Measurements from ENCODE around the gene TSPAN18.

TSPAN18 gene

DNA sequence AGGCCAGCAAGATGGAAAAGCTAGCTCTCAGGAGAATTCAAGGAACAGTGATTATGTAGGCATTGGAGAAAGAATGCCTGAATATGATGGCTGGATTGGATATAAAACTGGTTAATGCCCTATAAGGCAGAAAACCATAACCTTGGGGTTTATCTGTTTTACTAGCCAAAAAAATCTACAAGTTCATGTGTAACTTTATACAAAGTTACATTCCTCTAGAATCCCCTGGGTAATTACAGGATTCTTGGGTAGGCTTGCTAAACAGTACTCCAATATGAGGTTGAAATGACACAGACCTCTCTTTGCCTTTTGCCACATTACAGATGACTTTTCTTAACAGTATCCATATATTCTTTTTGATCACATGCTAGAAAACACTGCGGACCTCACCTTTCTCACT is 26.0 kb downstream of the TSPAN18 start:
- no peak overlapping the region for H3K4me2 ChIP-seq (ENCODE audit: low read depth, low read length, poor library complexity, severe bottlenecking)
- H4K20me1 ChIP-seq (ENCODE audit: insufficient read depth, low read length, poor library complexity, severe bottlenecking): no peaks in the 10 kb centered on the region
- no peaks in the 10 kb centered on the region for H3K36me3 ChIP-seq (ENCODE audit: insufficient read depth, low read length)
- H3K9me3 ChIP-seq (ENCODE audit: insufficient read depth, low read depth, low read length): no peaks in the 10 kb centered on the region
- no peaks in the 10 kb centered on the region for H3F3A ChIP-seq (ENCODE audit: low read depth)
- no peaks in the 10 kb centered on the region for H3K79me2 ChIP-seq (ENCODE audit: insufficient read depth, low read length)
- H3K9me2 ChIP-seq (replicated peaks; ENCODE audit: low read depth, low read length): no peaks in the 10 kb centered on the region
- H2AFZ ChIP-seq (ENCODE audit: low read length): no peak overlapping the region
- no peaks in the 10 kb centered on the region for H3K4me1 ChIP-seq (ENCODE audit: insufficient read depth, low read length, poor library complexity, severe bottlenecking)
- no peak overlapping the region for H3K4me3 ChIP-seq (ENCODE audit: low read length, poor library complexity, severe bottlenecking)
- H3K27me3 ChIP-seq (ENCODE audit: insufficient read depth, low read length, poor library complexity, severe bottlenecking): no peaks in the 10 kb centered on the region
- TF ChIP-seq, protein P1, sequence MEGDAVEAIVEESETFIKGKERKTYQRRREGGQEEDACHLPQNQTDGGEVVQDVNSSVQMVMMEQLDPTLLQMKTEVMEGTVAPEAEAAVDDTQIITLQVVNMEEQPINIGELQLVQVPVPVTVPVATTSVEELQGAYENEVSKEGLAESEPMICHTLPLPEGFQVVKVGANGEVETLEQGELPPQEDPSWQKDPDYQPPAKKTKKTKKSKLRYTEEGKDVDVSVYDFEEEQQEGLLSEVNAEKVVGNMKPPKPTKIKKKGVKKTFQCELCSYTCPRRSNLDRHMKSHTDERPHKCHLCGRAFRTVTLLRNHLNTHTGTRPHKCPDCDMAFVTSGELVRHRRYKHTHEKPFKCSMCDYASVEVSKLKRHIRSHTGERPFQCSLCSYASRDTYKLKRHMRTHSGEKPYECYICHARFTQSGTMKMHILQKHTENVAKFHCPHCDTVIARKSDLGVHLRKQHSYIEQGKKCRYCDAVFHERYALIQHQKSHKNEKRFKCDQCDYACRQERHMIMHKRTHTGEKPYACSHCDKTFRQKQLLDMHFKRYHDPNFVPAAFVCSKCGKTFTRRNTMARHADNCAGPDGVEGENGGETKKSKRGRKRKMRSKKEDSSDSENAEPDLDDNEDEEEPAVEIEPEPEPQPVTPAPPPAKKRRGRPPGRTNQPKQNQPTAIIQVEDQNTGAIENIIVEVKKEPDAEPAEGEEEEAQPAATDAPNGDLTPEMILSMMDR (conservative IDR thresholded peaks at IDR 0.05; ENCODE audit: low read length): no peak
- no peak for TF ChIP-seq EZH2phosphoT487 (IDR thresholded peaks at IDR 0.05; ENCODE audit: borderline replicate concordance)
- no peak overlapping the region for H3K9ac ChIP-seq (ENCODE audit: low read depth, low read length, poor library complexity, severe bottlenecking)

DNA sequence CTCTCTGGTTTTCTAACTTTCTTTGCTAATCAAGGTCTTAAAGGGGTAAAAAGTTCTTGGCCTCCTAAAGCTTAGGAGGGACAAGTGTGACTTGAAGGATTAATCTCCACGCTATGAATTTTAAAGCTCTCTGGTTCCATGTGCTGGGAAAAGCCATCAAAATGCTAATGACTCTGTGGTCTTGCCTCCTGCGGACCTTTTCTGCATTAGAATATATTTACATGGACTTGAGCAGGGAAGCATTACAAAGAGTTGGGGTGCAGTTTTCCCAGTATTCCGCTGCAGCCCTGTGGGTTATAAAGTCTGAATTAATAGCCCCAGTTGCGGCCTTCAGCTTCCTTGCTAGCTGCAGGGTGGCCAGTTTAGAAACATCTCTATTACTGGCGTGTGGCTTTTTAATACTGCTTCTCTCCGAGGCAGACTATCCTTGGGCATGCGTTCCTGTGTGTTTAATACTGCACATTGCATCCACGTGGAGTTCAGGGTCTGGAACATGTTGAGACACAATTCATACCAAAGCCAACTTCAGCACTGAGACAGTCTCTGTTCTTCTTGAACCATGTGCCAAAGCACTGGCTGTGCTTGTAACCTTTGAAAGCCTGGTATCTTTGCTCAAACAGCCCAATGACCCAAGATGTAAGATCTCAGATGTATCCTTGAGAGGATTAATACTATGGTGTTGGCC is 27.3 kb downstream of the TSPAN18 start:
- no peak for TF ChIP-seq EZH2phosphoT487 (IDR thresholded peaks at IDR 0.05; ENCODE audit: borderline replicate concordance)
- TF ChIP-seq, protein P1 (conservative IDR thresholded peaks at IDR 0.05; ENCODE audit: low read length): no peak
- no peaks in the 10 kb centered on the region for H3K4me1 ChIP-seq (ENCODE audit: insufficient read depth, low read length, poor library complexity, severe bottlenecking)

DNA sequence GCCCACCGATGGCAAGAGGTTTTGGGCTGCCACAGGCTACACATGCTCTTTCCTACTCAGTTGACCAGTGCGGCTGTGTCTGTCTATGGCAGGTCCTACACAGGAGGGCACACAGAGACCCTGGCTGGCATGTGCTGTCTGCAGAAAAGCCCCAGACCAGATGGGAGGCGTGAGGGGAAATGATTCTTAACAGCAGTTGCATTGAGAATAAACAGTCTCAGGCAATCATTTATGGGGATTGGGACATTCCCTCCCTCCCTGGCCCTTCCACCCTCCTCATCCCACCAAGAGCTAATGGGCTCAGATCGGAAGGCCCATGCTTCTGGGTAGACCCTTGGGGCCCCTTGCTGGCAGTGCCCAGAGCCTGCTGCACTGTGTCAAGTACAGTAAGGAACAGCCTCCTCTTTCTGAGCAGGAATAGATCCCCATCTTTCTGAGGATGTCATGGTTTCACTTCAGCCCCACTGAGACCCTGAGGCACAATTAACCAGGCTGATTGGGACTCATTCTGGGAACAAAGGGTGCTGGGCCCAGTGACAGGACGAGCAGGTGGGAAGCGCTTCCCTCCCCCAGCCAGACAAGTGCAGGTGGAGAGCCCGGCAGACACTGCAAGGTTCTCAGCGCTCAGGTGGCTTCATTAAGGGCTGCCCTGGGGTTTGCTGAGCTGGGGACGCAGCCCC is 28.3 kb downstream of the TSPAN18 start:
- Histone ChIP-seq H3K4me3 (ENCODE audit: low read length, poor library complexity, severe bottlenecking) (no peak overlapping the region), H3K9me3 (ENCODE audit: insufficient read depth, low read depth, low read length) (no peaks in the 10 kb centered on the region), H3K27me3 (ENCODE audit: insufficient read depth, low read length, poor library complexity, severe bottlenecking) (no peaks in the 10 kb centered on the region), H3F3A (ENCODE audit: low read depth) (no peaks in the 10 kb centered on the region), H3K36me3 (ENCODE audit: insufficient read depth, low read length) (no peaks in the 10 kb centered on the region), H3K79me2 (ENCODE audit: insufficient read depth, low read length) (no peaks in the 10 kb centered on the region), H3K9ac (ENCODE audit: low read depth, low read length, poor library complexity, severe bottlenecking) (no peak overlapping the region), H3K4me1 (ENCODE audit: insufficient read depth, low read length, poor library complexity, severe bottlenecking) (no peaks in the 10 kb centered on the region), H4K20me1 (ENCODE audit: insufficient read depth, low read length, poor library complexity, severe bottlenecking) (no peaks in the 10 kb centered on the region), H2AFZ (ENCODE audit: low read length) (no peak overlapping the region), H3K9me2 (replicated peaks; ENCODE audit: low read depth, low read length) (no peaks in the 10 kb centered on the region), H3K4me2 (ENCODE audit: low read depth, low read length, poor library complexity, severe bottlenecking) (no peak overlapping the region)
- no peak for TF ChIP-seq EZH2phosphoT487 (IDR thresholded peaks at IDR 0.05; ENCODE audit: borderline replicate concordance)
- TF ChIP-seq, protein P1 (conservative IDR thresholded peaks at IDR 0.05; ENCODE audit: low read length): no peak

More for the DNA sequence above, 27.3 kb downstream of the TSPAN18 start:
- Histone ChIP-seq H3K9me2 (replicated peaks; ENCODE audit: low read depth, low read length) (no peaks in the 10 kb centered on the region), H3K4me2 (ENCODE audit: low read depth, low read length, poor library complexity, severe bottlenecking) (no peak overlapping the region), H2AFZ (ENCODE audit: low read length) (no peak overlapping the region), H3K27me3 (ENCODE audit: insufficient read depth, low read length, poor library complexity, severe bottlenecking) (no peaks in the 10 kb centered on the region), H3K9me3 (ENCODE audit: insufficient read depth, low read depth, low read length) (no peaks in the 10 kb centered on the region), H3K79me2 (ENCODE audit: insufficient read depth, low read length) (no peaks in the 10 kb centered on the region), H3K36me3 (ENCODE audit: insufficient read depth, low read length) (no peaks in the 10 kb centered on the region), H3K4me3 (ENCODE audit: low read length, poor library complexity, severe bottlenecking) (no peak overlapping the region), H3K9ac (ENCODE audit: low read depth, low read length, poor library complexity, severe bottlenecking) (no peak overlapping the region), H3F3A (ENCODE audit: low read depth) (no peaks in the 10 kb centered on the region), H4K20me1 (ENCODE audit: insufficient read depth, low read length, poor library complexity, severe bottlenecking) (no peaks in the 10 kb centered on the region)
